Measurements from ENCODE around the gene ZBTB20.
"Not testable (repeated sequence)": the region's sequence is repeated elsewhere in the genome, so short reads cannot be mapped to it uniquely, and the experiment has no call there.

The ZBTB20 gene

DNA sequence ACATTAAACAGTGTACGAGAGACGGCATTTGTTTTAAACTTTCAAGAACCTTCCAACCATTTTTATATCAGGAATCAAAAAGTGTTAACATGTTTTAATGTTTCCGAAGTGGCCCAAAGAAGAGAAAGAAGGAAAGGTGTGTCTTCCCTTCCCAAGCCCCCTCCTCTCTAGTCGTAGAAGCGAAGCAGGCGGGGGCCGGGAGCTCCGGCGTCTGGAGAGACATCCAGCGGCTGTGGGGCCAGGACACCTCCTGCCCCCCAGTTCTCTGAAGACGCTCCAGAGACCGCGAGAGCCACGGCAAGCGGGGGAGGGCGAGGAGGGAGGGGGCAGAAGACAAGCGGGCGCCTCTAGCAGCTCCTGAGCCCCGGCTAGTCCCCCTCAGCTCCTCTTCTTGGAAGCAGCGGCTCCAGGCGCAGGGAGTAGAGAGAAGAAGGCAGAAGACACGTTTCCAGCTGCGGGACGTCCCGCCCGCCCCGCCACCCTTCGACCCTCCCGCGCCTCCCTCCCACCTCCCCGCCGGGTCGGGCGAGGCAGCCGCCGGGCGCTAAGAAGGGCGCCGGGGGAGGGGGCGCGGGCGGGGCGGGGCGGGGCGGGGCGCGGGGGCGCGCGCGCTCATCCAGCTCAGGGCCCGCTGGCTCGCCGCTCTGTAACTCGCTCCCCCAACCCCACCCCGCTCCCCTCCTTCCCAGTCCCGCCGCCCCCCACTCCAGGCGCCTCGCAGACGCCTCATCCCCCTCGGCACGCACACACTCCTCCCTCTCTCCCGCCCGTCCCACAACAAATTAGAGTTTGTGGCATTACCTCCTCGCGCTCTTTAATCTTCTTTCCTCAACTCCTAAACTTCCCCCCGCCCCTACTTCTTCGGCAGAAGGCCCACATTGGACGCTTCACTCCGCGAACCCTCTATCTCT, at the start of gene ZBTB20:
Gene ZBTB20 (minus strand): TSS at position 871 of the 911 bp plus-strand sequence.
- peak; percentile 76 for DNase-seq

GRCh38 chr3:115194476-115194875, 47.4 kb upstream of the ZBTB20 start:
- no peak for DNase-seq

GRCh38 chr3:115190747-115191146, 43.7 kb upstream of the ZBTB20 start:
- DNase-seq = no peak

DNA sequence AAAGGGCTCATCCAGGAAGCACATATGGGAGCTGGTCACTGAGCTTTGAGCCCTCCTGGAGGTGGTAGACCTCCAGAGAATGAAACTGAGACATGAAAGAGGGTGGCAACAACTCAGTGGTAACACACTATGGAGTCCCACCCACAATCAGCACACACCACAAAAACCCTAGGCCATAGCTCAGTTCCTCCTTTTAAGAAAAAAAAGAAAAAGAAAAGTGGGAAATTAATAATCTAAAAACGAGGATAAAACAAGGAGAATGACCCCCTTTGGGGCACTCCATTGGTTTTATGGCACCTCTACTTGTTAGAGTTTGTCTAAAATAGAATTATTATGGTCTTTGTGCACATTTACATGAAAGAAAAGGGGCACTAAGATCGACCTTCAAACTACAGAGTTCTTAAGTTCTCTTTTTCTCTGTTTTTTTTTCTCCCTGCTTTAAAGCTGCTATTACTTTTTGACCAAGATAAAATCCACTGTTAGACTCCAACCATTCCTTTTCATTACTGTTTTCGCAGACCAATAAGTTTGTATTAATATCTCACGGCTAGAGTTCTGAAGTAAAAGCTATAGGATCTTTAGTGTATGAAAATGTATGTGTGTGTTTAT, 40.2 kb upstream of the ZBTB20 start:
- DNase-seq = no peak

GRCh38 chr3:115186351-115187148, 39.5 kb upstream of the ZBTB20 start:
- DNase-seq = no peak

DNA sequence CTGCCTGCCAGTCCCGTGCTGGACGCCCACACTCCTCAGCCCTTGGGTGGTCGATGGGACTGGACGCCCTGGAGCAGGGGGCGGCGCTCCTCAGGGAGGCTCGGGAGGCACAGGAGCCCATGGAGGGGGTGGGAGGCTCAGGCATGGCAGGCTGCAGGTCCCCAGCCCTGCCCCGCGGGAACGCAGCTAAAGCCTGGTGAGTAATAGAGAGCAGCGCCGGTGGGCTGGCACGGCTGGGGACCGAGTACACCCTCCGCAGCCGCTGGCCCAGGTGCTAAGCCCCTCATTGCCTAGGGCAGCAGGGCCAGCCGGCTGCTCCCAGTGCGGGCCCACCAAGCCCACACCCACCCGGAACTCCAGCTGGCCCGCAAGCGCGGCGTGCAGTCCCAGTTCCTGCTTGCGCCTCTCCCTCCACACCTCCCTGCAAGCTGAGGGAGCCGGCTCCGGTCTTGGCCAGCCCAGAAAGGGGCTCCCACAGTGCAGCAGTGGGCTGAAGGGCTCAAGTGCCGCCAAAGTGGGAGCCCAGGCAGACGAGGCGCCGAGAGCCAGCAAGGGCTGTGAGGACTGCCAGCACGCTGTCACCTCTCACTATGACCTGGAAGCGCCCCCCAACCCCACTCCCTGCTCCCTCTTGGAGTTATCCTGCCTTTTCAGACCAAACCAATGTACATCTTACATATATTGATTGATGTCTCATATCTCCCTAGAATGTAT, 37.9 kb upstream of the ZBTB20 start:
- DNase-seq = not testable (repeated sequence)

DNA sequence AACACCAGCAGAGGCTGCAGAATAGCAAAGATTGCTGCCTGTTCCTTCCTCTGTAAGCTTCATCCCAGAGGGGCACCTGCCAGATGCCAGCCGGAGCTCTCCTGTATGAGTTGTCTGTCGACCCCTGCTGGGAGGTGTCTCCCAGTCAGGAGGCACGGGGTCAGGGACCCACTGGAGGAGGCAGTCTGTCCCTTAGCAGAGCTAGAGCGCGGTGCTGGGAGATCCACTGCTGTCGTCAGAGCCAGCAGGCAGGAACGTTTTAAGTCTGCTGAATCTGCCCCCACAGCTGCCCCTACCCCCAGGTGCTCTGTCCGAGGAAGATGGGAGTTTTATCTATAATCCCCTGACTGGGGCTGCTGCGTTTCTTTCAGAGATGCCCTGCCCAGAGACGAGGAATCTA, 31.8 kb upstream of the ZBTB20 start:
- not testable (repeated sequence) for DNase-seq

DNA sequence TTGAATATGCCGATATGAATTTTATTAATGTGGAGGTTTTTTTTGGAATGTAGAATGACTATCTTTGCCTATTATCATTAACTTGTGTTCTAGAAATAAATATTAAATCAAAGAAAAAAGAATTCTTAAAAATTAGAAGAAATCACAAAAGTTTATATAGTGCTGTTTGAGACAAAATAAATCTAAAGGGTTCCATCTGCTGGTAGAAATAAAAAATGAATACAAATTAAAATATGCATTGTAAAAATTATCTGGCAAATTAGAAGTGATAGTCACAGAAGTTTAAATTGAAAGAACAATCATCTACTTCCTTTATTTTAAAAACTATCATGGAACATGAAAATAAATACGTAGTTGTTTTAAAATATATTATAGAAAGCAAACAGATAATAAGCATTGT, 22.7 kb upstream of the ZBTB20 start:
- no peak for DNase-seq

GRCh38 chr3:115165701-115166100, 18.6 kb upstream of the ZBTB20 start:
- DNase-seq = no peak

- no peak for DNase-seq
Observed at GRCh38 chr3:115165266-115165665, 18.2 kb upstream of the ZBTB20 start.

DNA sequence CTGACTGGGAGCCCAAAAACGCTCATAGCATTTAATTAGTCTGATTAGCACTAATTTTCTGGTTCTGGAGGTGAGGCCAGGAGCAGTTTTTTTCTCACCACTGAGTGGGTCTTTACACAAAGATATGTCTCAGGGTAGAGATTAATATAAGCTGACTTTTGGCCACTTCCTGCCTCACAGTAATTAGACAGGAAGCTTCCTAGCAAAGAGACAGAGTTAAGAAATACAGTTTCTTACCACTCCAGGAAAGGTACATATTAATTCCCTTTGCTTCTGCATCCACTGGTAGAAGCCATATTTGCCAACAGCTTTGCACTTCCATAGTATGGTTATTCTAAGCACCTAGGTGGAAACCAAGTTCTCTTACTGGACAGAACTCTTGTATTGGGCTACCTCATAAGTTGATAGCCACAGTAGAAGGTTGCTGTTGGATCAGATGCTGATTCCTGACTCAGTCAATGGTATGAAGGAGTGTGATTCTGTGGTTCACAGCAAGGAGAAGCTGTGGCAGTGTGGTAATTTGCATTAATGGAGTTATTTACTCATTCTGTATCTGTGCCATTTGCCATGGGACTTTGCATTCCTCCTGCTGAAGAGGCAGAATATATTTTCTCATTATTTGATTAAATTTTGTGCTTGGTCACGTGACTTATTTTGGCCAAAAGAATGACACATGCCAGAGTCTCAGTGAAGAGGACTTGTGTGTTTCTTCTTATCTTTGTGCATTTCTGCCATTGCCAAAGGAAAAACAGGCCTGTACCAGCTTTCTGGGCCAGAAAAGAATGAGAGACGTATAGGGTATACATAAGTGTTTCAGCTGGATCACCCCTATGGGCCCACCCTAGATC, 17.5 kb upstream of the ZBTB20 start:
- DNase-seq = no peak

- DNase-seq = no peak
Observed at GRCh38 chr3:115162759-115163158, 15.7 kb upstream of the ZBTB20 start.

- no peak for DNase-seq
Observed at GRCh38 chr3:115161866-115162265, 14.8 kb upstream of the ZBTB20 start.

DNA sequence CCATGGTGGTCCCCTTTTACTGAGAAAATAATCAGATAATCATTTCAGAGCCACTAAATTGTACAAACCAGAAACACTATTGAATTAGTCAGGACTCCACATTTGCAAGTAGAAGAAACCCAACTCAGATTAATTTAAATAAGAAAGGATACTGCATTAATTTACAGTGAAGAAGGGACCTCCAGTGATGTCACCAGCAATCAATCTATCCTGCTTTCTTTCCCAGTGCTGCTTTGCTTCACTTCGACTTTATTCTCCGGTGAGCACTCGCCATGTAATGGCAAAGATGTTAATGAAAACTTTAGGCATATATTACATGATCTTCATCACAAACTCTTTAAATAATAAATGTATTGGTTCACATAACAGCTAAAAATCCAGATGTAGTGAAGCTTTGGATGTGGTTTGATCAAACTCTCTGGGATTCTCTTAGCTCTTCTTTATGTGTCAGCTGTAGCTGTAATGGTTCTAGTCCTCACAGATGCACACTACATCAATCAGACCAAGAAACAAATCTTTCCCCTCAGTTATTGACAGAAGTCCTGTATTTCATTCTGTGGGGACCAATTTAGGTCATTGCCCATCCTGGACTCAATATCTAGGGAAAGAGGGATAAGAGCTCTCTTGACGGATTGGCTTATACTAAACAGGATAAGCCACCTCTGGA, 14.2 kb upstream of the ZBTB20 start:
- no peak for DNase-seq

GRCh38 chr3:115160295-115160694, 13.2 kb upstream of the ZBTB20 start:
- no peak for DNase-seq

GRCh38 chr3:115156046-115156654, 9.1 kb upstream of the ZBTB20 start:
- no peak for DNase-seq

GRCh38 chr3:115154611-115155010, 7.5 kb upstream of the ZBTB20 start:
- DNase-seq = no peak

- DNase-seq = no peak
Observed at GRCh38 chr3:115151921-115152320, 4.8 kb upstream of the ZBTB20 start.

- DNase-seq = no peak
Observed at GRCh38 chr3:115148142-115148790, 1.2 kb upstream of the ZBTB20 start.

All from activated naive CD4-positive, alpha-beta T cell treated with Interleukin-2 at 50 U/mL for 16 hours (primary cell).